Kidney epithelial cell (primary cell): ENCODE results near the gene PYCR2. TPM values are rescaled to one million over a fixed set of nuclear protein-coding genes. Genes with fewer than 3 reads are reported as not detected.
"Not testable (repeated sequence)": the region's sequence is repeated elsewhere in the genome, so short reads cannot be mapped to it uniquely, and the experiment has no call there.

Experiments used
- DNase-seq: peaks from one replicate; pipeline ENCODE4 v3.0.0-alpha.2; 2010; ENCODE audit warnings: low read depth
- H3K27me3 ChIP-seq: 2 replicates; pipeline ENCODE4 v1.6.0; 2011; ENCODE audit warnings: low read length; ENCODE audit not compliant: control insufficient read depth, insufficient read depth
- H3K36me3 ChIP-seq: 2 replicates; pipeline ENCODE4 v1.5.1; 2011; ENCODE audit warnings: low read length; ENCODE audit not compliant: control insufficient read depth, insufficient read depth
- H3K4me3 ChIP-seq: 2 replicates; pipeline ENCODE4 v1.5.1; 2011; ENCODE audit warnings: low read depth, mild to moderate bottlenecking, control low read depth, low read length
- CTCF ChIP-seq: IDR thresholded peaks from 2 replicates; pipeline ENCODE4 v1.5.1; 2011; ENCODE audit warnings: mild to moderate bottlenecking, moderate library complexity, low read length, control low read depth, inconsistent platforms; ENCODE audit not compliant: insufficient read depth, poor library complexity, severe bottlenecking
- total RNA-seq: library from RNA; depleted of rRNA; stranded (reverse); fragments of >200 nt; gene quantifications from 2 replicates; pipeline ENCODE4 v1.2.3, GENCODE V29; 2015

The PYCR2 gene
- total RNA-seq, 1 donor from 2014 or later, result 51.2 TPM

- Histone ChIP-seq H3K36me3 (no peaks in the 10 kb centered on the region), H3K4me3 (no peak overlapping the region), H3K27me3 (no peaks in the 10 kb centered on the region)
- TF ChIP-seq CTCF, result no peak
- DNase-seq, result no peak
Measured at GRCh38 chr1:225891229-225891972, 32.6 kb downstream of the PYCR2 start.

- Histone ChIP-seq H3K36me3 (no peaks in the 10 kb centered on the region), H3K4me3 (no peak overlapping the region), H3K27me3 (no peaks in the 10 kb centered on the region)
- TF ChIP-seq CTCF, result no peak
- no peak for DNase-seq
Measured at GRCh38 chr1:225890346-225891228, 33.5 kb downstream of the PYCR2 start.

- H3K4me3 ChIP-seq, result no peak overlapping the region
- no peak for TF ChIP-seq CTCF
- no peak for DNase-seq
- no peaks in the 10 kb centered on the region for H3K27me3 ChIP-seq
- H3K36me3 ChIP-seq, result no peaks in the 10 kb centered on the region
Measured at GRCh38 chr1:225889743-225890142, 34.3 kb downstream of the PYCR2 start.

GRCh38 chr1:225888898-225889601, 35.0 kb downstream of the PYCR2 start, which contains the start of gene LEFTY1:
LEFTY1 (minus strand) TSS chr1:225889146; CDS start chr1:225889066, 80 bp downstream.
- no peak for TF ChIP-seq CTCF
- DNase-seq, result no peak
- no peaks in the 10 kb centered on the region for H3K36me3 ChIP-seq
- no peak within 1 kb of the TSS for H3K4me3 ChIP-seq
- H3K27me3 ChIP-seq, result no peaks in the 10 kb centered on the region

- no peaks in the 10 kb centered on the region for H3K27me3 ChIP-seq
- H3K36me3 ChIP-seq, result no peaks in the 10 kb centered on the region
- H3K4me3 ChIP-seq, result no peak overlapping the region
- DNase-seq, result no peak
- TF ChIP-seq CTCF, result no peak
Measured at GRCh38 chr1:225888289-225888897, 35.7 kb downstream of the PYCR2 start.

GRCh38 chr1:225887554-225888288, 36.3 kb downstream of the PYCR2 start:
- H3K4me3 ChIP-seq, H3K36me3 ChIP-seq, DNase-seq, H3K27me3 ChIP-seq: not testable (repeated sequence)
